Urothelium cell line (cell line): Measurements from ENCODE around the gene DLEC1.
"Not testable (repeated sequence)": the region's sequence is repeated elsewhere in the genome, so short reads cannot be mapped to it uniquely, and the experiment has no call there.

Experiments
- DNase-seq: peaks from one replicate; pipeline ENCODE4 v3.0.0; 2011; ENCODE audit warnings: low spot score, mixed read lengths
- FAIRE-seq: peaks from 2 replicates; lab custom pipeline; 2011; peaks lifted over from hg19 to GRCh38; lab: Jason Lieb, UNC

Gene DLEC1

GRCh38 chr3:38151667-38152265, 112.8 kb downstream of the DLEC1 start:
- DNase-seq = no peak
- FAIRE-seq = no peak

DNA sequence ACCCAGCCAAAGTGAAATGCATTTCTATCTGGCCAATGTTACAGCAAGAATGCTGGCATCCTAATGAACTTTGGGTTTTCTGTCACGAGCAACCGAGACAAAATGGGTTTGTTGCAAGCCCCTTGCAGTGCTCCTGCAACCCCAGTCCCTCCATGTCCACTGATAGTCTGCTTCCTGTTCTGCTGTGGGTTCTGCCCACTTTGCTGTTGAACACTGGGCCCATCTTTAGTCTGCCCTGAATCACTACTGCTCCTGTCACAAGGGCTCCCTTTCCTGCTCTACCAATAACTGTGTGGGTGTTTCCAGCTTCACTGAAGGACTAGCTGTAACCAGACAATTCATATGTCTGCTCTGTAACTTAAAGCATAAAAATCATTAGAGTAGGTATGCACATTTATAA, 113.6 kb downstream of the DLEC1 start:
- no peak for DNase-seq
- FAIRE-seq = no peak

DNA sequence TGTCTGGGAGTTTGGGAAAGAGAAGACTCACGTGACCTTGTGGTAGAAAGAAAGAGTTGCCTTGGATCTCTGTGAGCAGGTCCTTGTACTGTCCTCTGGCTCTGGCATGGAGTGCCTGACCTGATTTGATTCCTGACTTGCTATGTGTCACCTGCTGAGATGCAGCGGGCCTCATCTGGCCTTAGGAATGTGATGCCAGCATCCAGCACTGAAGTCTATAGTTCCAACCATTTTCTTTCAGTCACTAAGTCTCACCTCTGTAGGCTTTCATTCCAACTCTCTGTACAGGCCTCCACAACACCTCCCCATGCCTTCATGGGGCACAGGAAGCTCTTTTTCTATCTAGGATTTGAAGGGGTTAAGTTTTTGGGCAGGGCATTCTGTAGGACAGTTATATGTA, 114.2 kb downstream of the DLEC1 start:
- FAIRE-seq (no peak), DNase-seq (no peak)

DNA sequence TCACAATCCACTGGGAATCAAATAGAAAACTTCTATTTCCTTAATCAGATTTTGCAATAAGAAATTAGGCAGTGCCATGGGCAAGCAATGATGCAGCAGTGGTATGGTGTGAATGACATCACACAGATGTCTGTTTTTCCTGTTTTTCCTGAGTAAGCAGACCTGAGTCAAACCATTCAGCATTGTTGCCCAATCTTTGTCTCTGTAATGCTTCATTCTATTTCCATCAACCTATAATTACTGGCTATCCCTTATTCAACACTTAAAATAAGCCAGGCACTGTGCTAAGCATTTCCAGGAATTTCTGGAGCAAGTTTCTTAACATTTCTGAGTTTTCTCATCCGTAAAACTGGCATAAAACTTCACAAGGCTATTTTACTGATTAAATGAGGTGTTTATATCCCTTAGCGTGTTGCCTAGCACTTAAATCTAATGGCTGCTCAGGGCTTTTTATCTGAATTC, 115.1 kb downstream of the DLEC1 start:
- FAIRE-seq (no peak), DNase-seq (no peak)

GRCh38 chr3:38154625-38155255, 115.7 kb downstream of the DLEC1 start:
- FAIRE-seq (no peak), DNase-seq (no peak)

DNA sequence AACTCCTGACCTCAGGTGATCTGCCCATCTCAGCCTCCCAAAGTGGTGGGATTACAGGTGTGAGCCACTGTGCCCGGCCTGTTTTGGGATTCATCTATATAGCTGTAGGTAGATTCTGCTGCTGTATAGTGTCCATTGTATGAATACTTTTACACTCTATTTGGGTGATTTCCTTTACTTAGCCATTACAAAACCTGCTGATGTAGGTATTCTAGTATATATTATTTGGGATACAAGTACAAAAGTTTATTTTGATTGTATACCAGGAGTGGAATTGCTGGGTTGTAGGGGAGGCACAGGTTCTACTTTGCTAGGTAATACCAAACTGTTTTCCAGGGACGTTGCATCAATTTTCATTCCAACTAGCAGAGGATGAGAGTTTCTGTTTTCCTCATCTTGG, 116.8 kb downstream of the DLEC1 start:
- FAIRE-seq (no peak), DNase-seq (no peak)

- DNase-seq (no peak), FAIRE-seq (no peak)
These were observed 118.1 kb downstream of the DLEC1 start for GRCh38 chr3:38157117-38157516.

- DNase-seq = peak; percentile 60
- no peak for FAIRE-seq
These were observed 118.6 kb downstream of the DLEC1 start for GRCh38 chr3:38157595-38157994.

DNA sequence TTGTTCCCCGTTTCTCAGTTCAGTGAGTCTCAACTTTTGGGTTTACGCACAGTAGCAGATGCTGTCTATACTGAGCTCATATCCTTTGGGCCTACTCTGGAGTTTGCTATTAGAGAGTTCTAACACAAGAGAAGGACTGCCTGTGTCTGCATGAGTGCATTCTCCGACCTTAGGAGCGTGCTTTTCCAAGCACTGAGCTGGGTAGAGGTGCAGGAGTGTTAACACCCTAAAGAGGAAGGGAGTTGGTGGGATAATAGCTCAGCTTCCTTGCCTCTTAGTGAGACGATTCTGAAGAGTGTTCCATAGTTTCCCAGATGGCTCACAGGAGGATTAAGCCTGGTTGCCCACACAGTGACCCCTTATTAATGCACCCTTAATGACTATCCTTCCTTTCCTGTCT, 119.5 kb downstream of the DLEC1 start:
- DNase-seq (no peak), FAIRE-seq (no peak)

DNA sequence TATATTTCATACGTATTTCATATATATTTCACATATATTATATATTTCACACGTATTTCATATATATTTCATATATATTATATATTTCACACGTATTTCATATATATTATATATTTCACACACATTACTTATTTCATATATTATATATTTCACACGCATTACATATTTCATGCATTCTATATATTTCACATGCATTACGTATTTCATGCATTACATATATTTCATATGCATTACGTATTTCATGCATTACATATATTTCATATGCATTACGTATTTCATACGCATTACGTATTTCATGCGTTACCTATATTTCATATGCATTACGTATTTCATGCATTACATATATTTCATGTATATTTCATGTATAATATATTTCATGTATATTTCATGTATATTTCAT, 121.7 kb downstream of the DLEC1 start:
- not testable (repeated sequence) for FAIRE-seq

DNA sequence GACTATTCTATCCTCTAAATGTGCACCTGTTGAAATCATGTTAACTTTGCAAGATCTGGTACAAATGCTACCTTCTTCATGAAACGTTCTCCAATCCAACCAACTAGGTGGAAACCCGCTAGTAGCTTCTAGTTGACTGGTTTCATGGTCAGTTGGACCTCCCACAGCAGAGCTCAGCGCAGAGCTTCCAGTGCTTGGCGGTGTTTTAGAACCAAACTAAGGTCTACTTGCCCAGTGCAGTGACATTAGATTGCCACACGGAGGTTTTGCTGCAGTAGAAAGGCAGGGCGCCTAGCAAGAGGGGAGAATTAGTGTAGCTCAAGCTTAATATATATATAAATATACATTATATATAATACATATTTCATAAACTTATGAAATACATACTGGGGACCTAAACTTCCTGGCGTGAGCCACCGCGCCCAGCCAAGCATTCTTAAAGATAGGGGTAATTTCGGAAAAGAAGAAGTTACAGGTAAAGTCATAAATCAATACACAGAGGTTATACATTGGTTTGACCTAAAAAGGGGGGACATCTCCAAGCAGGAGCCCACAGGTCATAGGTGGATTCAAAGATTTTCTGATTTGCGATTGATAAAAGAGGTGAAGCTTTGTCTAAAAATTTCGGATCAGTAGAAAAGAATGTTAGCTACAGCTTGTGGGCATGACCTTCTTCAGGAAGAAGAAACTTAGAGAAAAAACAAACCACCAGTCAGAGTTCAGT, 124.3 kb downstream of the DLEC1 start:
- DNase-seq (no peak), FAIRE-seq (no peak)

More for the DNA sequence above, 121.7 kb downstream of the DLEC1 start:
- DNase-seq = not testable (repeated sequence)

- FAIRE-seq = no peak
- DNase-seq = no peak
These were observed 125.0 kb downstream of the DLEC1 start for GRCh38 chr3:38163841-38164642.

DNA sequence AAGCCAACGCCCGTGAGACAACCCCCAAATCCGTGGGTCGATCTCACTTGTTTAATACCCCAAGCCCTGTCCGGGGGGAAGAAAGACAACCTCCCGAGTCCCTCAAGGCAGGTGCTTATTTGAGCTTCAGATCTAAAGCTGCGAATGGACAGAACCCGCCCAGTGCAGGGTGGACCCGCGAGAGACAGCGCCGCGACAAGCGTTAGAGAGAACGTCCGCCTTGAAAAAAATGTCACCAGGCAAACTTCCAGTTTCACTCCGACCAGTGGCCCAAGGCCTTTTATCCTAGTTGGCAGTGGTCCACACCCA, 125.6 kb downstream of the DLEC1 start:
- no peak for FAIRE-seq

DNA sequence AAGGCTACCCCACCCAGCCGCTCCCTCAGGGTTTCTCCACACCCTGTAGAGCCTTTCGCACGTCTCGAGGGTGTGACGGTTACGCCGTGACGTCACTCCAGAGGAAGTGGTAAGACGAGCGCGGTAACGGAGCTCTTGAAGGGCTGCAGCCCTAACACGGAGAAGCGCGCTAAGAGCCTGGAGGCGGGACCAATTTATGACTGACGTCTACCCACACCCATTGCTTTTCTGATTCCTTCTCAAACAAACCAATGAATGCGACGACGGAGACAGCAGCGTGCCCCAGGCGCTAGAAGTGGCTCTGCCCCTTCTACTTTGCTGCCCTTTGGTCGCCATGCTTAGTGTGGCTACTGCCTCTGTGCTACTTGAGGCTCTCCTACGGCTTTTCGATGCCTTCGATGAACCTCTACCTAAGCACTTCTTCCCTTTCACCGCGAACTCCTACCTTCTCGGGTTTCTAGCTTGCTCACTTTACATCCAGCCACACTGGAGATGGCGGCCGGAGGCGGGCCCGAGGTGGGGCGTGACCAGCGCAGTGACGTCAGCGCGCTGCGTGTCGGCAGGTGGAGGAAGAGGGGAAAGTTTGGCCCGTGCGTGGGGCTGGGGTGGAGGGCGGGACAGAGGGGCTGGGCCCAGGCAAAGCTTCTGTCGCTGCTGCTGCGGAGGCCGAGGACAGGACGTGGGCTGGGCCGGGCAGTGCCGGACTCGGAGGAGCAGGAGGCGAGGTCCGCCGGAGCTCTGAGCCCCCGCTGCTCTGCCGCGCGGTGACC, 126.1 kb downstream of the DLEC1 start, which contains the start of gene OXSR1:
Gene OXSR1, plus strand, starts transcription at position 586 of the 770 bp plus-strand sequence. CDS start 340 bp downstream, outside the sequence.
- FAIRE-seq = peak; percentile 62
- DNase-seq = peak; percentile 97

More for the DNA sequence above, 125.6 kb downstream of the DLEC1 start:
- no peak for DNase-seq

GRCh38 chr3:38165722-38166387, 126.8 kb downstream of the DLEC1 start:
- DNase-seq = peak; percentile 61
- no peak for FAIRE-seq

- DNase-seq = no peak
- no peak for FAIRE-seq
These were observed 128.6 kb downstream of the DLEC1 start for GRCh38 chr3:38167591-38167990.

DNA sequence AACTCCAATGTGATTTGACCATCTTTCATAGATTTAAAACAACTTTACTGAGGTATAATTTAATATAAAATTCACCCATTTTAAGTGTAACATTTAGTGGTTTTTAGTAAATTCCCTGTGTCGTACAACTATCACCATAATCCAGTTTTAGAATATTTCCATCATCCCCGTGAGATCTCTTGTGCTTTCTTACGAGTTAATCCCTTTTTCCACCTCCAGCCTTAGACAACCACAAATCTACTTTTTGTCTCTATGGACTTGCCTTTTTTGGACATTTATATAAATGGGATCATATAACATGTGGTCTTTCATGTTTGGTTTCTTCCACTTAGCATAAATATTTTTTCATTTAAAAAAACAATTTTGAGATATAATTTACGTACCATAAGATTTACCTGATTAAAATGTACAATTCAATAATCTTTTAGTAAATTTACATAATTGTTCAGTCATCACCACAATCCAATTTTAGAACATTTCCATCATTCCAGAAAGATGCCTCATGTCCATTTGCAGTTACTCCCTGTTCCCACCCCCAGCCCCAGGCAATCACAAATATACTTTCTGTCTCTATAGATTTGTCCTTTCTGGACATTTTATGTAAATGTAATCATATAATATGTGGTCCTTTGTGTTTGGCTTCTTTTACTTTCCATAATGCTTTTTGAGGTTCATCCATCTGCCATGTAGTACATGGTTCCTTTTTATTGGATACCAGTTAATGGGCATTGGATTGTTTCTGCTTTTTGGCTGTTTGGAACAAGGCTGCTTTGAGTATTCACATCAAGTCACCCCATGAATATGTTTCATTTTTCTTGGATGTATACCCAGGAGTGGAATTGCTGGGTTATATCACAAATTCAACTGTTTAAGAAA, 129.4 kb downstream of the DLEC1 start:
- no peak for DNase-seq

DNA sequence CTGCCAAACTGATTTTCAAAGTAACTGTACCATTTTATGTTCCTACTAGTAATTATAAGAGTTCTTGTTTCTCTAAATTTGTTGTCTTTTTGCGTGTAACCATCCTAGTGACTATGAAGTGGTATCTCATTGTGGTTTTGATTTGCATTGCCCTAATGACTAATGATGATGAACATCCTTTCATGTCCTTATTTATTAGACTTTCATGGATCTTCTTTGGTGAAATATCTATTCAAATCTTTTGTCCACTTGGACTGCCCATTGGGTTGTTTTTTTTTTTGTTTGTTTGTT, 130.0 kb downstream of the DLEC1 start:
- no peak for DNase-seq
- FAIRE-seq = no peak

More for the DNA sequence above, 129.4 kb downstream of the DLEC1 start:
- FAIRE-seq = no peak

DNA sequence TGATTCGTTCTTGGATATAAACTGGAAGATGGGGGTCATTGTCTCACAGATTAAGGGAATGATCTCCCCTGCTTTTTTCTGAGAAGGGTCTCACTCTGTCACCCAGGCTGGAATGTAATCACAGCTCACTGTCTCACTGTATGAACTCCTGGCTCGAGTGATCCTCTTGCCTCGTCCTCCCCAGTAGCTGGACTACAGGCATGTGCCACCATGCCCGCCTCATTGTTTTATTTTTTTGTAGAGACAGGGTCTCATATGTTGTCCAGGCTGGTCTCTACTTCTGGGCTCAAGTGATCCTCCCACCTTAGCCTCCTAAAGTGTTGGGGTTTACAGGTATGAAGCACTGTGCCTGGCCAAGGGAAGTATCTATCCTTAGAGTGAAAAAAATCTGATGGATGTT, 131.7 kb downstream of the DLEC1 start:
- FAIRE-seq (no peak), DNase-seq (no peak)
